HG02840 (cell line): ENCODE data around the gene RAB27A.

Experiments
- ATAC-seq: cut with Tn5 transposase; IDR thresholded peaks from one replicate; pipeline ENCODE4 v1.9.1; 2021; ENCODE audit warnings: mild to moderate bottlenecking, moderate library complexity, moderate number of reproducible peaks; ENCODE audit not compliant: unreplicated experiment, low FRiP score

The RAB27A gene

GRCh38 chr15:55164284-55164683 is 125.3 kb downstream of the RAB27A start:
- ATAC-seq: no peak
